ENCODE results near the gene MACF1. TPM values are rescaled to one million over a fixed set of nuclear protein-coding genes. Genes with fewer than 3 reads are reported as not detected.
A peak's percentile ranks its signal among the peaks of the same experiment; 100 is the strongest.

Gene MACF1
- total RNA-seq, 1 experiment from 2014 or later = 190 TPM

DNA sequence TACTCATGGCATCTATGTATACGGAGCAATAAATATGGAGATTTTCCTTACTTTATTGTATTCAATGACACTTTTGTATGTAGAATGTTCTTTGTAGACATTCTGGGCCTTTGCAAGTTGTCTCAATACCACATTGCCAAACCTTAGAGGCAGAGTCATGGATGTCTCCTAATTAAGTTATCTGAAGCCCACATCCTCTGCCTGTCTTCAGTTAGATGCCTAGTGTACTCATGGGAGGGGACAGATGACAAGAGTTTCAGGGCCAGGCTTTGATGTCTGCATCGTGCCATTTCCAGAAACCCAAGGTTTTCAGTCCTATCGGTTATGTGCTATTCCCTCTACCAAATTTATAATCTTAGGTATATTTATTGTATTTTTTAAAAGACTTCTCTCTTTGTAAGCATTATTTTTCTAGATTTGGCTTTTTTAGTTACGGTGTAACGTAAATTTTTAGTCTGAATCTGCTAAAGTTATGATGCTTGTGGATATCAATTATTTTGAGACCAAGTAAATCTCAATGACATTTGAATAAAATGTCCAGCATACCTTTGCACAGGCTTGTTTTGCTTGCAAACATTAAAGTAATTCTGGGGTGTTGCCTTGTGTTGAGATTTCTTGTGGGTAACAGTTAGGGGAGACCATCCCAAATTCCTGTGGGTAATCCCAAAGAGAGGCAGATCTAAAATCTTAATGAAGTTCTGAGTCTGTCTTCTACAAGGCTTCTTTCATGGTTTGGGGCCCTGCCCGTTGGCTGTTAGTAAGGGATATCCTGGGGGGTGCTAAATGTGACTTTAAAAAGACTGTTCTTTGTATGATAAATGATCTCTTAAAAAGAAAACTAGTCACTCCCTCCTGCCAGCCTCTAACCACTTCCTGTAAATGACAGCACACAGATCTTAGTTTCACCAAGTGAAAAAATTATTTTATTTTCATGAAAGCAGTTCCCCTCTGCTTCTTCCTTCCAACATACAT, 8.0 kb upstream of the MACF1 start:
- H3K36me3 Mint-ChIP-seq (ENCODE audit: insufficient read depth in 1 of 3, low read depth in 3 of 3) = no peaks in the 10 kb centered on the region; a peak in 1 of 7 replicates
- Histone ChIP-seq H3K79me2 (ENCODE audit: insufficient read depth, low read length) (peaks cover 16% of the 10 kb centered on the region; the same call in 1 of the 2 replicates), H3K79me1 (ENCODE audit: insufficient read depth, low read depth, low read length, poor library complexity, severe bottlenecking) (peaks cover 7% of the 10 kb centered on the region), H3K27me3 (ENCODE audit: insufficient read depth, low read length) (no peaks in the 10 kb centered on the region), H3K14ac (ENCODE audit: insufficient read depth, low read length) (no peak overlapping the region), H2BK120ac (ENCODE audit: low read depth, low read length, poor library complexity, severe bottlenecking) (no peak overlapping the region), H3K56ac (ENCODE audit: insufficient read length, low read depth, low read length) (no peak overlapping the region), H2BK20ac (ENCODE audit: low read depth, low read length, poor library complexity, severe bottlenecking) (no peak overlapping the region), H3K9ac (ENCODE audit: extremely low read depth, insufficient read length, low read length) (no peak overlapping the region), H3T11ph (ENCODE audit: low read length) (no peak overlapping the region), H3K18ac (ENCODE audit: insufficient read length, low read depth, low read length) (no peak overlapping the region), H2BK12ac (ENCODE audit: insufficient read length, low read depth, low read length) (no peak overlapping the region), H4K8ac (replicated peaks; ENCODE audit: insufficient read length, low read depth, low read length) (no peak overlapping the region), H2BK15ac (ENCODE audit: low read depth, low read length) (no peak overlapping the region), H4K5ac (ENCODE audit: insufficient read length, low read depth, low read length) (no peak overlapping the region), H3K4me1 (ENCODE audit: insufficient read depth, low read length) (peaks cover 2% of the 10 kb centered on the region; the same call in 1 of the 2 replicates), H4K91ac (ENCODE audit: insufficient read length, low read depth, low read length) (no peak overlapping the region), H3K4ac (ENCODE audit: low read depth, low read length) (no peak overlapping the region), H3K23ac (ENCODE audit: insufficient read length, low read depth, low read length) (no peak overlapping the region), H2AK5ac (ENCODE audit: insufficient read length, low read length) (no peak overlapping the region), H2BK5ac (ENCODE audit: insufficient read length, low read length) (no peak overlapping the region), H3K23me2 (ENCODE audit: insufficient read length, low read depth, low read length, poor library complexity, severe bottlenecking) (no peaks in the 10 kb centered on the region), H2AFZ (ENCODE audit: low read length) (no peak overlapping the region), H4K20me1 (ENCODE audit: control insufficient read depth, insufficient read depth, insufficient read length) (no peaks in the 10 kb centered on the region), H3K9me3 (ENCODE audit: control insufficient read depth, low read depth, low read length) (no peaks in the 10 kb centered on the region), H3K4me2 (ENCODE audit: insufficient read depth, insufficient read length, low read length) (no peak overlapping the region), H3K27ac (ENCODE audit: insufficient read length, low read depth, low read length) (no peak overlapping the region)
- no peaks in the 10 kb centered on the region for H3K9me3 Mint-ChIP-seq
- no peak overlapping the region for H3K4me3 Mint-ChIP-seq
- H3K27ac Mint-ChIP-seq = peak overlapping the region in 1 of 3 experiments; percentile 23; a peak in 1 of 7 replicates
- no peak for TF ChIP-seq CTCF (conservative IDR thresholded peaks at IDR 0.05)
- H3K27me3 Mint-ChIP-seq (ENCODE audit: low read depth) = no peaks in the 10 kb centered on the region
- WGBS (ENCODE audit: extremely low coverage, insufficient read length, low lambda C conversion rate) = no CpG with 5 or more reads among the region's 6 CpGs
- DNase-seq = no peak
- peaks cover 35 to 37% of the 10 kb centered on the region in 2 experiments for H3K4me1 Mint-ChIP-seq
